Esophagus mucosa (tissue), 1 donor: ENCODE measurements around the gene RALGDS. TPM values are rescaled to one million over a fixed set of nuclear protein-coding genes. Genes with fewer than 3 reads are reported as not detected.
"Not testable (repeated sequence)": the region's sequence is repeated elsewhere in the genome, so short reads cannot be mapped to it uniquely, and the experiment has no call there.

Experiments
- ATAC-seq: fragments of 200-7000 bp; cut with Tn5 transposase; one replicate; pipeline ENCODE4 v1.9.1; 2020
- total RNA-seq: library from RNA; stranded (reverse); gene quantifications from one replicate; pipeline ENCODE4 v1.2.4, GENCODE V29; 2023
- donor health status: DM: yes; HTN: yes; CAD: no.

The RALGDS gene
- total RNA-seq, 1 donor from 2014 or later, result 35.0 TPM

GRCh38 chr9:133066181-133066983, 54.7 kb downstream of the RALGDS start:
- ATAC-seq, result no peak

DNA sequence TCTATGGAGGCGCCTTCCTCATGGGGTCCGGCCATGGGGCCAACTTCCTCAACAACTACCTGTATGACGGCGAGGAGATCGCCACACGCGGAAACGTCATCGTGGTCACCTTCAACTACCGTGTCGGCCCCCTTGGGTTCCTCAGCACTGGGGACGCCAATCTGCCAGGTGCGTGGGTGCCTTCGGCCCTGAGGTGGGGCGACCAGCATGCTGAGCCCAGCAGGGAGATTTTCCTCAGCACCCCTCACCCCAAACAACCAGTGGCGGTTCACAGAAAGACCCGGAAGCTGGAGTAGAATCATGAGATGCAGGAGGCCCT, 56.0 kb downstream of the RALGDS start:
- no peak for ATAC-seq

DNA sequence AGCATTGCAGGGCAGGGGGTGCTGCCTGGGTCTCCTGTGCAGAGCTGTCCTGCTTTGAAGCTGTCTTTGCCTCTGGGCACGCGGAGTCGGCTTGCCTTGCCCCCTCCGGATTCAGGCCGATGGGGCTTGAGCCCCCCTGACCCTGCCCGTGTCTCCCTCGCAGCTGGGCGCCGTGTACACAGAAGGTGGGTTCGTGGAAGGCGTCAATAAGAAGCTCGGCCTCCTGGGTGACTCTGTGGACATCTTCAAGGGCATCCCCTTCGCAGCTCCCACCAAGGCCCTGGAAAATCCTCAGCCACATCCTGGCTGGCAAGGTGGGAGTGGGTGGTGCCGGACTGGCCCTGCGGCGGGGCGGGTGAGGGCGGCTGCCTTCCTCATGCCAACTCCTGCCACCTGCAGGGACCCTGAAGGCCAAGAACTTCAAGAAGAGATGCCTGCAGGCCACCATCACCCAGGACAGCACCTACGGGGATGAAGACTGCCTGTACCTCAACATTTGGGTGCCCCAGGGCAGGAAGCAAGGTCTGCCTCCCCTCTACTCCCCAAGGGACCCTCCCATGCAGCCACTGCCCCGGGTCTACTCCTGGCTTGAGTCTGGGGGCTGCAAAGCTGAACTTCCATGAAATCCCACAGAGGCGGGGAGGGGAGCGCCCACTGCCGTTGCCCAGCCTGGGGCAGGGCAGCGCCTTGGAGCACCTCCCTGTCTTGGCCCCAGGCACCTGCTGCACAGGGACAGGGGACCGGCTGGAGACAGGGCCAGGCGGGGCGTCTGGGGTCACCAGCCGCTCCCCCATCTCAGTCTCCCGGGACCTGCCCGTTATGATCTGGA, 56.6 kb downstream of the RALGDS start:
- ATAC-seq, result no peak

DNA sequence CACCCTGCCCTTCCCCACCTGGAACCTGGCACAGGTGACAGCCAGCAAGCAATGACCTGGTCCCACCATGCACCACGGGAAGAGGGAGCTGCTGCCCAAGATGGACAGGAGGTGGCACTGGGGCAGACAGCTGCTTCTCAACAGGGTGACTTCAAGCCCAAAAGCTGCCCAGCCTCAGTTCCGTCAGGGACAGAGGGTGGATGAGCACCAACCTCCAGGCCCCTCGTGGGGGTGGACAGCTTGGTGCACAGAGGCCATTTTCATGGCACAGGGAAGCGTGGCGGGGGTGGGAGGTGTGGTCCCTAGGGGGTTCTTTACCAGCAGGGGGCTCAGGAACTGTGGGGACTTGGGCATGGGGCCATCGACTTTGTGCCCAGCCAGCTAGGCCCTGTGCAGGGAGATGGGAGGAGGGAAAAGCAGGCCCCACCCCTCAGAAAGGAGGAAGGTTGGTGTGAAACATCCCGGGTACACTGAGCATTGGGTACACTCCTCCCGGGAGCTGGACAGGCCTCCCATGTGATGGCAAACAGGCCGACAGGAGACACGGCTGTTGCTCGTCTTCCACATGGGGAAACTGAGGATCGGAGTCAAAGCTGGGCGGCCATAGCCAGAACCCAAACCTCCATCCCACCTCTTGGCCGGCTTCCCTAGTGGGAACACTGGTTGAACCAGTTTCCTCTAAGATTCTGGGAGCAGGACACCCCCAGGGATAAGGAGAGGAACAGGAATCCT, 57.4 kb downstream of the RALGDS start:
- no peak for ATAC-seq

GRCh38 chr9:133063159-133063499, 57.9 kb downstream of the RALGDS start:
- ATAC-seq, result no peak

GRCh38 chr9:133062569-133062968, 58.5 kb downstream of the RALGDS start:
- ATAC-seq, result not testable (repeated sequence)

GRCh38 chr9:133061764-133062145, 59.3 kb downstream of the RALGDS start, which contains the start of gene CEL:
Gene CEL (plus strand): TSS chr9:133061981. CDS start chr9:133062003, 22 bp downstream.
- ATAC-seq, result not testable (repeated sequence)

DNA sequence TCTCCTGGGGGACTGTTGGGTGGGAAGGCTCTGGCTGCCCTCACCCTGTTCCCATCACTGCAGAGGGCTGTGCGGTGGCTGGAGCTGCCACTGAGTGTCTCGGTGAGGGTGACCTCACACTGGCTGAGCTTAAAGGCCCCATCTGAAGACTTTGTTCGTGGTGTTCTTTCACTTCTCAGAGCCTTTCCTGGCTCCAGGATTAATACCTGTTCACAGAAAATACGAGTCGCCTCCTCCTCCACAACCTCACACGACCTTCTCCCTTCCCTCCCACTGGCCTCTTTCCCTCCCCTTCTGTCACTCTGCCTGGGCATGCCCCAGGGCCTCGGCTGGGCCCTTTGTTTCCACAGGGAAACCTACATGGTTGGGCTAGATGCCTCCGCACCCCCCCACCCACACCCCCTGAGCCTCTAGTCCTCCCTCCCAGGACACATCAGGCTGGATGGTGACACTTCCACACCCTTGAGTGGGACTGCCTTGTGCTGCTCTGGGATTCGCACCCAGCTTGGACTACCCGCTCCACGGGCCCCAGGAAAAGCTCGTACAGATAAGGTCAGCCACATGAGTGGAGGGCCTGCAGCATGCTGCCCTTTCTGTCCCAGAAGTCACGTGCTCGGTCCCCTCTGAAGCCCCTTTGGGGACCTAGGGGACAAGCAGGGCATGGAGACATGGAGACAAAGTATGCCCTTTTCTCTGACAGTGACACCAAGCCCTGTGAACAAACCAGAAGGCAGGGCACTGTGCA, 59.8 kb downstream of the RALGDS start:
- ATAC-seq, result peak; percentile 33

- no peak for ATAC-seq
Measured at GRCh38 chr9:133060417-133060841, 60.6 kb downstream of the RALGDS start.

DNA sequence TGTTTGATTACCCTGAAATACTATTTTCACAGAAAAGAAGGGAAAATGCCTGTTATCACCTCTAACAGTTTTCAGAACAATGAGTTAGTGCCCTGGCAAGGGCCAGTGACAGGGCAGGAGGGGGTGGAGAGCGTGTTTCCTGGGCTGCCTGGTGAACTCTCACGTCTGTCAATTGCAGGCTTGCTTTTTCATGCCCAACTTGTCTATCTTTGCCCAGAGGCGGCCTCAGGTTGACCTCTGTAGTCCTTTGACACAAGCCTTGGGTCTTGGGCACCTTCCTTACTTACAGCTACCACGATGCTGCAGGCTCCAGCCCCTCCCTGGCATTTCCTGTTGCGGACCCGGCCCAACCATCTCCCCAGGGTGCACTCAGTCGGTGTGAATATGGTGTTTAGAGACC, 61.4 kb downstream of the RALGDS start:
- ATAC-seq, result peak; percentile 39

GRCh38 chr9:133058550-133059320, 62.3 kb downstream of the RALGDS start:
- no peak for ATAC-seq

GRCh38 chr9:133058071-133058470, 63.0 kb downstream of the RALGDS start:
- no peak for ATAC-seq

DNA sequence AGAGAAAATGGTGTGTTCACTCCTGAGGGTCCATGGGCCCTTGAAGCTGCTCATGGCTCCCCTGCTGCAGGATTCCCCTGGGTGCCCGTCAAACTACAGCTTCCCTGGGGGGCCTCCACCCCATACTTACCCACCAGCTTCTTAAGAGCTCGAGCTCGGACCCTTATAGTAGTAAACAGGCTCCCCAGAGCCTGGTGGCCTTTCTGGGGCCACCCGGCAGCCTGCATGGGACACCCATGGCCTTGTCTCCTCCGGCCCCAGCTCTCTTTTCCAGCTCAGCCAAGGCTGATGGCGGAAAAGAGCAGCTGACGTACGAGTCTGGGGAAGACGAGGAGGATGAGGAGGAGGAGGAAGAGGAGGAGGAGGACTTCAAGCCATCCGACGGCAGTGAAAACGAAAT, 63.5 kb downstream of the RALGDS start:
- no peak for ATAC-seq

GRCh38 chr9:133057006-133057405, 64.0 kb downstream of the RALGDS start:
- peak; percentile 41 for ATAC-seq

DNA sequence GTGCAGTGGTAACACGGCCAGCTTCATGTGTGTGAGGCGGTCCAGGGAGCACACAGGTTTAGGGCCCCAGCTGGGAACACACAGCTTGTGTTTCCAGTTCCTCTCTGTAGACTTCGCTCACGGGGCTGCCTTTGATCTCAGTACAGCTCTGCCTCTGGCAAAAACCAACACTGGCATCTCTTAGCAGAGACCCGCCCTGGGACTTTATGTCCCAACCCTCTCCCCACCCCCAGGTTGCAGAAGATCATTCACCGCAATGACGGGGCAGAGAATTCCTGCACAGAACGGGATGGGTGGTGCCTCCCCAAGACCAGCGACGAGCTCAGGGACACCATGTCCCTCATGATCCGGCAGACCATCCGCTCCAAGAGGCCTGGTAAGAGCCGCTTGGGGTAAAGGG, 64.5 kb downstream of the RALGDS start:
- ATAC-seq, result peak; percentile 76

GRCh38 chr9:133055788-133056420, 65.1 kb downstream of the RALGDS start:
- no peak for ATAC-seq

DNA sequence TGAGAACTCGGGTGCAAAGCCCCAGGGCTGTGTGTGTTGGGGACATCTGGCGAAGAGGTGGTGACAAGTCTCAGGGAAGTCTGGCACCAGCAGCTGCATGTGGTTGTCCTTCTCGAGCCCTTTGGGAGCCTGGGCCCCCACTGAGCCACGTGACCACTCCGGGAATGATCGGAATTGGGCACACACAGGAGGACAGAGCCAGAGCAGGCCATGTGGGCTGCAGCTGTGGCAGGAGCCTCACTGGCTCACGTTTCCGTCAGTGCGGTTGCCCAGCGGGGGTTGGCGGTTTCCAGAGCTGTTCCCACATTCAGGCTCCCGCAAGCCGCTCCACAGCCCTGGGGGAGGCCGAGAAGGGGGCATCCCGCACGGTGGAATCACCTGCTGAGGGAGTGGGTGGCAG, 66.1 kb downstream of the RALGDS start:
- ATAC-seq, result no peak

GRCh38 chr9:133054194-133054890, 66.7 kb downstream of the RALGDS start:
- ATAC-seq, result no peak

GRCh38 chr9:133051966-133052539, 69.0 kb downstream of the RALGDS start:
- ATAC-seq, result no peak

DNA sequence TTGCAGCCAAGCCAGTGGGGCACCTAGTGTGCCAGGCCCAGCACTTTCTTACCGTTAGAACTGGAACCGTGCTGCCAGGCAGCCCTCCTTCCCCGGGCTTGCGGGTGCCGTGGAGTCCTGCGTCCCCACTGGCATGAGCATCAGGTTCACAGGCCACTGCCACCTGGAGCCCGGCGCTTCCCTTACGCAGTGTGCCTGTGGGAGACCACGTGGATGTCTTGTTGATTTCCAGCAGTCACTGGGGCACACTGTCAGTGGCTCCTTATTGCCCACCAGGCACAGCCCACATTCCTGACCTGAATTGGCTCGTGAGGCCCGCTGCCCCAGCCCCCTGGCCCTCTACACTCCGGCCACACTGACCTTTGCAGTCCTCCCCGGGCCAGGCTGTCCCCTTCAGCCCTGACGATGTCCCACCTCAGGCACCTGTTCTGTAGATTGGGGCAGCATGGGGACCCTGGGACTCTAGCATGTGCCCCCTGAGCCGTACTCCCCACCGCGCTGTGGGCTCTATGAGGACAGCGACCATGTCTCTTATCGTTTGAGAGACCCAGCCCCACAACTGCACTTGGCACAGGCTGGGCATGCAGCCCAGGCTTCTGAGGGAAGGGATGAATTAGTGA, 69.6 kb downstream of the RALGDS start:
- no peak for ATAC-seq
